ENCODE data around the gene HDAC1. TPM values are rescaled to one million over a fixed set of nuclear protein-coding genes. Genes with fewer than 3 reads are reported as not detected.

Gene HDAC1
- total and polyA plus RNA-seq, 2 of the 13 experiments (the other 11 are each of a cell fraction or from before 2014, with no cell fraction given) = 93.5 to 189 TPM

DNA sequence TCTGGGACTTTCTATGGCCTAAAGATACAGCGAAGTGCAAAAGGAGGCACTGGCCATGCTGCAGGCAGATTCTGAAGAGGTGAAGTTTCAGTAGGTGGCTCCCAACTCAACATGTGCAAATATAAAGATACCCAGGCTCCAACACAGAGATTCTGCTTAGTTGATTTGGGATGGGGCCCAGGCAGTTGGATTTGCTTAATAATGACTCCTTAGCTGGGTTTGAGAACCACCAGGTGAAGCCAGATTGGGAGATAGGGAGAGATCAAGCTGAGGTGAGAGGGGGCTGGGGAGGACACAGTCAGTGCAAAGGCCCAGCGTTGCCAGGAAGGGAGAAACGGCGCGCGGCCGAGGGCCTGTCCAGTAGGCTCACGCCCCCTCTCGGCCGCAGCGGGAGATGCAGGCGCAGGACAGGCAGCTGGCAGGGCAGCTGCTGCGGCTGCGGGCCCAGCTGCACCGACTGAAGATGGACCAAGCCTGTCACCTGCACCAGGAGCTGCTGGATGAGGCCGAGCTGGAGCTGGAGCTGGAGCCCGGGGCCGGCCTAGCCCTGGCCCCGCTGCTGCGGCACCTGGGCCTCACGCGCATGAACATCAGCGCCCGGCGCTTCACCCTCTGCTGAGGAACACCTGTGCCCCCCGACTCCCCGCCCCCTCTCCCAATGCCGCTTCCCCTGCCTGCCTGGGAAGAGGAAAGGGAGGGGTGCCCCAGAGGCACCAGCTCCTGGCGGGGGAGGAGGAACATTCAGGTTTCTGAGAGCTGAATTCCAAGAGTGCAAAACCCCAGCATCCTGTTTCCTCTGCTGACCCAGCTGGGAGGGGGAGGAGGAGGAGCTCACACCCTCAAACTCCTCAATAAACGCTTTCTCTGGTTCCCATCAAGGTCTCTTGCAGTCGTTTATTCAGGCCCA lies 43.6 kb upstream of the HDAC1 start (continued):
- TF ChIP-seq ARID2 (CRISPR knock-in tag; IDR thresholded peaks at IDR 0.05; ENCODE audit: borderline replicate concordance) (no peak), ZNF550 (CRISPR knock-in tag; IDR thresholded peaks at IDR 0.05; ENCODE audit: borderline replicate concordance) (no peak), ZFX (CRISPR knock-in tag; IDR thresholded peaks at IDR 0.05; ENCODE audit: low read depth) (peak; percentile 72; the same call in 1 of the 2 replicates), SOX13 (IDR thresholded peaks at IDR 0.05) (no peak), SOX13 (CRISPR knock-in tag; conservative IDR thresholded peaks at IDR 0.05 in 1 of 2, IDR thresholded peaks at IDR 0.05 in 1 of 2) (peak in 1 of 2 experiments; percentile 13; a peak in 1 of 4 replicates), NR3C1 (CRISPR knock-in tag; IDR thresholded peaks at IDR 0.05) (no peak), RARA (CRISPR knock-in tag; IDR thresholded peaks at IDR 0.05) (peak; percentile 58), MED1 (CRISPR knock-in tag; IDR thresholded peaks at IDR 0.05) (peak; percentile 45; the same call in 1 of the 2 replicates), ZNF121 (CRISPR knock-in tag; IDR thresholded peaks at IDR 0.05) (peak; percentile 86), SP1 (IDR thresholded peaks at IDR 0.05) (no peak), SP1 (CRISPR knock-in tag; IDR thresholded peaks at IDR 0.05) (no peak), YY1 (IDR thresholded peaks at IDR 0.05; ENCODE audit: insufficient read depth, insufficient replicate concordance, low read depth, low read length) (peak; percentile 49)
- TF ChIP-seq, protein P1, sequence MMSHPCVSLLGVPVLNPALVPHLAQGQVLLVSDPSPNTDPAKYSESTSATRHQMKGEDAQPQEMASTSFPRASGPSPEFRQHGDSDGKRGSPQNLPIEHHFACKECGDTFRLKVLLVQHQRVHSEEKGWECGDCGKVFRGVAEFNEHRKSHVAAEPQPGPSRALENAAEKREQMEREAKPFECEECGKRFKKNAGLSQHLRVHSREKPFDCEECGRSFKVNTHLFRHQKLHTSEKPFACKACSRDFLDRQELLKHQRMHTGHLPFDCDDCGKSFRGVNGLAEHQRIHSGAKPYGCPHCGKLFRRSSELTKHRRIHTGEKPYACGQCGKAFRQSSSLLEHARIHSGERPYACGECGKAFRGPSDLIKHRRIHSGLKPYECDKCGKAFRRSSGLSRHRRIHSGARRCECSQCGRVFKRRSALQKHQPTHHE (CRISPR knock-in tag; IDR thresholded peaks at IDR 0.05; ENCODE audit: borderline replicate concordance) = no peak
- TF ChIP-seq, protein P2, sequence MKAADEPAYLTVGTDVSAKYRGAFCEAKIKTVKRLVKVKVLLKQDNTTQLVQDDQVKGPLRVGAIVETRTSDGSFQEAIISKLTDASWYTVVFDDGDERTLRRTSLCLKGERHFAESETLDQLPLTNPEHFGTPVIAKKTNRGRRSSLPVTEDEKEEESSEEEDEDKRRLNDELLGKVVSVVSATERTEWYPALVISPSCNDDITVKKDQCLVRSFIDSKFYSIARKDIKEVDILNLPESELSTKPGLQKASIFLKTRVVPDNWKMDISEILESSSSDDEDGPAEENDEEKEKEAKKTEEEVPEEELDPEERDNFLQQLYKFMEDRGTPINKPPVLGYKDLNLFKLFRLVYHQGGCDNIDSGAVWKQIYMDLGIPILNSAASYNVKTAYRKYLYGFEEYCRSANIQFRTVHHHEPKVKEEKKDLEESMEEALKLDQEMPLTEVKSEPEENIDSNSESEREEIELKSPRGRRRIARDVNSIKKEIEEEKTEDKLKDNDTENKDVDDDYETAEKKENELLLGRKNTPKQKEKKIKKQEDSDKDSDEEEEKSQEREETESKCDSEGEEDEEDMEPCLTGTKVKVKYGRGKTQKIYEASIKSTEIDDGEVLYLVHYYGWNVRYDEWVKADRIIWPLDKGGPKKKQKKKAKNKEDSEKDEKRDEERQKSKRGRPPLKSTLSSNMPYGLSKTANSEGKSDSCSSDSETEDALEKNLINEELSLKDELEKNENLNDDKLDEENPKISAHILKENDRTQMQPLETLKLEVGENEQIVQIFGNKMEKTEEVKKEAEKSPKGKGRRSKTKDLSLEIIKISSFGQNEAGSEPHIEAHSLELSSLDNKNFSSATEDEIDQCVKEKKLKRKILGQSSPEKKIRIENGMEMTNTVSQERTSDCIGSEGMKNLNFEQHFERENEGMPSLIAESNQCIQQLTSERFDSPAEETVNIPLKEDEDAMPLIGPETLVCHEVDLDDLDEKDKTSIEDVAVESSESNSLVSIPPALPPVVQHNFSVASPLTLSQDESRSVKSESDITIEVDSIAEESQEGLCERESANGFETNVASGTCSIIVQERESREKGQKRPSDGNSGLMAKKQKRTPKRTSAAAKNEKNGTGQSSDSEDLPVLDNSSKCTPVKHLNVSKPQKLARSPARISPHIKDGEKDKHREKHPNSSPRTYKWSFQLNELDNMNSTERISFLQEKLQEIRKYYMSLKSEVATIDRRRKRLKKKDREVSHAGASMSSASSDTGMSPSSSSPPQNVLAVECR (CRISPR knock-in tag; IDR thresholded peaks at IDR 0.05; ENCODE audit: borderline replicate concordance) = peak; percentile 57; the same call in 1 of the 2 replicates
- TF ChIP-seq, protein P3, sequence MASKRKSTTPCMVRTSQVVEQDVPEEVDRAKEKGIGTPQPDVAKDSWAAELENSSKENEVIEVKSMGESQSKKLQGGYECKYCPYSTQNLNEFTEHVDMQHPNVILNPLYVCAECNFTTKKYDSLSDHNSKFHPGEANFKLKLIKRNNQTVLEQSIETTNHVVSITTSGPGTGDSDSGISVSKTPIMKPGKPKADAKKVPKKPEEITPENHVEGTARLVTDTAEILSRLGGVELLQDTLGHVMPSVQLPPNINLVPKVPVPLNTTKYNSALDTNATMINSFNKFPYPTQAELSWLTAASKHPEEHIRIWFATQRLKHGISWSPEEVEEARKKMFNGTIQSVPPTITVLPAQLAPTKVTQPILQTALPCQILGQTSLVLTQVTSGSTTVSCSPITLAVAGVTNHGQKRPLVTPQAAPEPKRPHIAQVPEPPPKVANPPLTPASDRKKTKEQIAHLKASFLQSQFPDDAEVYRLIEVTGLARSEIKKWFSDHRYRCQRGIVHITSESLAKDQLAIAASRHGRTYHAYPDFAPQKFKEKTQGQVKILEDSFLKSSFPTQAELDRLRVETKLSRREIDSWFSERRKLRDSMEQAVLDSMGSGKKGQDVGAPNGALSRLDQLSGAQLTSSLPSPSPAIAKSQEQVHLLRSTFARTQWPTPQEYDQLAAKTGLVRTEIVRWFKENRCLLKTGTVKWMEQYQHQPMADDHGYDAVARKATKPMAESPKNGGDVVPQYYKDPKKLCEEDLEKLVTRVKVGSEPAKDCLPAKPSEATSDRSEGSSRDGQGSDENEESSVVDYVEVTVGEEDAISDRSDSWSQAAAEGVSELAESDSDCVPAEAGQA (IDR thresholded peaks at IDR 0.05; ENCODE audit: low read depth) = no peak
- TF ChIP-seq, protein P3 (CRISPR knock-in tag; IDR thresholded peaks at IDR 0.05; ENCODE audit: borderline replicate concordance) = no peak

All from HepG2 (cell line).